ENCODE data around the gene RTN4IP1.

Gene RTN4IP1

GRCh38 chr6:106648651-106649308 lies 19.5 kb upstream of the RTN4IP1 start:
- no peak overlapping the region for H3K4me3 ChIP-seq (ENCODE audit: low read length)
- H3K36me3 ChIP-seq (ENCODE audit: insufficient read depth, low read length) = peaks cover 31% of the 10 kb centered on the region
- H3K9me3 ChIP-seq (replicated peaks; ENCODE audit: low read length) = no peaks in the 10 kb centered on the region
- H3K4me2 ChIP-seq (ENCODE audit: low read length) = no peak overlapping the region
- H3K9ac ChIP-seq (ENCODE audit: low read depth, low read length) = no peak overlapping the region
- H3K4me1 ChIP-seq (ENCODE audit: control insufficient read depth, insufficient read depth, low read length) = no peaks in the 10 kb centered on the region
- H3K27me3 ChIP-seq (ENCODE audit: control insufficient read depth, insufficient read depth, low read length) = no peaks in the 10 kb centered on the region

DNA sequence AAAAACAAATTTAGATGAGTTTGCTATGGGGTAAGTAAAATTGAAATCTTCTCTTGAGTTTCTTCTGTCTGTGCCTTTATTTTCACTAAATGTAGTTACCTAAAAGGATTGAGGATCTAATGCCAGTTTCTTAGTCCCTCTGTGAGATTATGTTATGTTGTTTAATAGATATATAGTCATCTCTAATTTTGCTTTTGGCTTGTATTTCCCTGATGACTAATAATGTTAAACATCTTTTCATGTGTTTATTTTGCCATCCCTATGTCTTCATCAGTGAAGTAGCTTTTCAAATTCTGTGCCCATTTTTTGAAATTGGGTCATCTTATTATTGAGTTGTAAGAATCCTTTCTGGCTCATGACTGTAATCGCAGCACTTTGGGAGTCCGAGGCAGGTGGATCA lies 13.8 kb upstream of the RTN4IP1 start:
- no peak overlapping the region for H3K9ac ChIP-seq (ENCODE audit: low read depth, low read length)
- peak overlapping the region; percentile 11 for H3K4me2 ChIP-seq (ENCODE audit: low read length)
- peaks cover 29% of the 10 kb centered on the region for H3K36me3 ChIP-seq (ENCODE audit: insufficient read depth, low read length)
- H3K27me3 ChIP-seq (ENCODE audit: control insufficient read depth, insufficient read depth, low read length) = no peaks in the 10 kb centered on the region
- H3K4me3 ChIP-seq (ENCODE audit: low read length) = no peak overlapping the region
- peaks cover 11% of the 10 kb centered on the region for H3K4me1 ChIP-seq (ENCODE audit: control insufficient read depth, insufficient read depth, low read length)
- no peaks in the 10 kb centered on the region for H3K9me3 ChIP-seq (replicated peaks; ENCODE audit: low read length)

DNA sequence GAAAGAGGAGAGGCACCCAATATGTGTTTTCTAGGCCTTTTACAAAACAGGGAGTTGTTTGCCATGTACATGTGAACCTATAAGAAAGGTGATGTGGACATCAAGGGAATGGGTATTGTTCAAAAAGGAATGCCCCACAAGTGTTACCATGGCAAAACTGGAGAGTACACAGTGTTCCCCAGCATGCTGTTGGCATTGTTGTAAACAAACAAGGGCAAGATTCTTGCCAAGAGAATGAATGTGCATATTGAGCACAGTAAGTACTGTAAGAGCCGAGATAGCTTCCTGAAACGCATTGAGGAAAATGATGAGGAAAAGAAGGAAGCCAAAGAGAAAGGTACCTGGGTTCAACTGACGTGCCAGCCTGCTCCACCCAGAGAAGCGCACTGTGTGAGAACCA lies 13.2 kb upstream of the RTN4IP1 start:
- Histone ChIP-seq H3K27me3 (ENCODE audit: control insufficient read depth, insufficient read depth, low read length) (no peaks in the 10 kb centered on the region), H3K4me1 (ENCODE audit: control insufficient read depth, insufficient read depth, low read length) (peaks cover 11% of the 10 kb centered on the region), H3K4me3 (ENCODE audit: low read length) (no peak overlapping the region), H3K9ac (ENCODE audit: low read depth, low read length) (no peak overlapping the region), H3K9me3 (replicated peaks; ENCODE audit: low read length) (no peaks in the 10 kb centered on the region), H3K36me3 (ENCODE audit: insufficient read depth, low read length) (peaks cover 29% of the 10 kb centered on the region), H3K4me2 (ENCODE audit: low read length) (peak overlapping the region; percentile 11)

- Histone ChIP-seq H3K4me1 (ENCODE audit: control insufficient read depth, insufficient read depth, low read length) (peaks cover 11% of the 10 kb centered on the region), H3K9ac (ENCODE audit: low read depth, low read length) (no peak overlapping the region), H3K36me3 (ENCODE audit: insufficient read depth, low read length) (peaks cover 19% of the 10 kb centered on the region), H3K4me2 (ENCODE audit: low read length) (no peak overlapping the region), H3K27me3 (ENCODE audit: control insufficient read depth, insufficient read depth, low read length) (no peaks in the 10 kb centered on the region), H3K4me3 (ENCODE audit: low read length) (no peak overlapping the region), H3K9me3 (replicated peaks; ENCODE audit: low read length) (no peaks in the 10 kb centered on the region)
Measured at GRCh38 chr6:106639812-106640211, 10.5 kb upstream of the RTN4IP1 start.

GRCh38 chr6:106637717-106638341 lies 8.5 kb upstream of the RTN4IP1 start:
- Histone ChIP-seq H3K27me3 (ENCODE audit: control insufficient read depth, insufficient read depth, low read length) (no peaks in the 10 kb centered on the region), H3K4me1 (ENCODE audit: control insufficient read depth, insufficient read depth, low read length) (peaks cover 5% of the 10 kb centered on the region), H3K9ac (ENCODE audit: low read depth, low read length) (no peak overlapping the region), H3K9me3 (replicated peaks; ENCODE audit: low read length) (no peaks in the 10 kb centered on the region), H3K36me3 (ENCODE audit: insufficient read depth, low read length) (peaks cover 12% of the 10 kb centered on the region), H3K4me2 (ENCODE audit: low read length) (no peak overlapping the region), H3K4me3 (ENCODE audit: low read length) (no peak overlapping the region)

DNA sequence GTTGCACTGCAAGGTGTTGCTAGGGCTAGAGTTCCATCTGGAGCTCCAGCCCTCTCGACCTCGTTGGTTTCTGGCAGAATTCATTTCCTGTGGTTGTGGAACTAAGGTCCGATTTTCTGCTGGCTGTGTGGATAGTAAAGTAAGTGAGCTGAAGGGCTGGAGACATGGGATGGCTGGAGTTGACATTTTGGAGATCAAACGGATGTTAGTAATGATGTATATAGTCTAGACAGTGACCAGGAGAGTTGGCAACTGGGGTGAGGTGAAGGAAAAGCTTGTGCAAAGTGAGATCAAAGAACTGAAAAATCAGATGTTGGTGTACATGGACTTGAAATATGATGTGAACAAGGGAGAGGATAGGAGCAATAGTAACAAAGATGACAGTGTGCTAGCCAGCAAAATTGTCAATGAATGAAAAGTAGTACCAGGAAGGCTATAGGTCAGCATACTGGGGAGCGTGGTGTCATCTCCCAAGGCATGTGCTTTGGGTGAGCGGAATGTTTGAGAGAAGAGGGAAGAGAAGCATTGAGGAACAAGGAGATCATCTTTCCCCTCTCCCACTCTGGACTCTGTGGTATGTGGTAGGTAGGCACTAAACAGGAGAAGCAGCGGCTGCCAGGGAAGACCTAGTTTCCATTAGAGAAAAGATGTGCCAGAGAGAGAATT lies 7.9 kb upstream of the RTN4IP1 start:
- Histone ChIP-seq H3K4me3 (ENCODE audit: low read length) (no peak overlapping the region), H3K27me3 (ENCODE audit: control insufficient read depth, insufficient read depth, low read length) (no peaks in the 10 kb centered on the region), H3K4me2 (ENCODE audit: low read length) (no peak overlapping the region), H3K4me1 (ENCODE audit: control insufficient read depth, insufficient read depth, low read length) (no peaks in the 10 kb centered on the region), H3K9me3 (replicated peaks; ENCODE audit: low read length) (no peaks in the 10 kb centered on the region), H3K9ac (ENCODE audit: low read depth, low read length) (no peak overlapping the region), H3K36me3 (ENCODE audit: insufficient read depth, low read length) (peaks cover 7% of the 10 kb centered on the region)

GRCh38 chr6:106634565-106634964 lies 5.3 kb upstream of the RTN4IP1 start:
- Histone ChIP-seq H3K9ac (ENCODE audit: low read depth, low read length) (no peak overlapping the region), H3K36me3 (ENCODE audit: insufficient read depth, low read length) (no peaks in the 10 kb centered on the region), H3K9me3 (replicated peaks; ENCODE audit: low read length) (no peaks in the 10 kb centered on the region), H3K4me2 (ENCODE audit: low read length) (no peak overlapping the region), H3K4me1 (ENCODE audit: control insufficient read depth, insufficient read depth, low read length) (peaks cover 8% of the 10 kb centered on the region), H3K4me3 (ENCODE audit: low read length) (no peak overlapping the region), H3K27me3 (ENCODE audit: control insufficient read depth, insufficient read depth, low read length) (no peaks in the 10 kb centered on the region)

GRCh38 chr6:106631346-106631745 lies 2.0 kb upstream of the RTN4IP1 start:
- H3K9me3 ChIP-seq (replicated peaks; ENCODE audit: low read length) = no peaks in the 10 kb centered on the region

DNA sequence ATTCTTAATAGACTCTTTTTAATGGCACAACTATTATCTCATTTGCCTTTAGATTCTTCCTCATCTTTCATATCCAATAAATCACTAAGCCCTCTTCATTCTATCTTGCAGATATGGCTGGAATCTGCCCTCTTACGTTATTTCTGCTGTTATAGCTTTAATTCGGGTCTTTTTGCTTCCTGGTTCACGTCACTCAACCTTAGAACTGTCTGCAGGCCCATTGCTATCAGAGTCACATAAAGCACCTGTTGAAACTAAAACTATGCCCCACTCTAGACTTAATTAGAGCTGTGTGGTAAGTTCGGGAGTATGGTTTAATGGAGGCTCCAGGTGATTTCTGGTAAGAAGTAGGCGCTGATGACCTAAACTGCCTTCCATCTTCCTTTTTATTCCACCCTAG lies 1.1 kb upstream of the RTN4IP1 start:
- peaks cover 14% of the 10 kb centered on the region for H3K4me1 ChIP-seq (ENCODE audit: control insufficient read depth, insufficient read depth, low read length)
- H3K9ac ChIP-seq (ENCODE audit: low read depth, low read length) = peak overlapping the region; percentile 90
- peak overlapping the region; percentile 95 for H3K4me3 ChIP-seq (ENCODE audit: low read length)
- no peaks in the 10 kb centered on the region for H3K27me3 ChIP-seq (ENCODE audit: control insufficient read depth, insufficient read depth, low read length)
- H3K9me3 ChIP-seq (replicated peaks; ENCODE audit: low read length) = no peaks in the 10 kb centered on the region
- H3K36me3 ChIP-seq (ENCODE audit: insufficient read depth, low read length) = no peaks in the 10 kb centered on the region
- peak overlapping the region; percentile 83 for H3K4me2 ChIP-seq (ENCODE audit: low read length)

More at GRCh38 chr6:106631346-106631745, 2.0 kb upstream of the RTN4IP1 start:
- Histone ChIP-seq H3K9ac (ENCODE audit: low read depth, low read length) (no peak overlapping the region), H3K27me3 (ENCODE audit: control insufficient read depth, insufficient read depth, low read length) (no peaks in the 10 kb centered on the region), H3K4me3 (ENCODE audit: low read length) (no peak overlapping the region), H3K4me2 (ENCODE audit: low read length) (no peak overlapping the region), H3K4me1 (ENCODE audit: control insufficient read depth, insufficient read depth, low read length) (peaks cover 14% of the 10 kb centered on the region), H3K36me3 (ENCODE audit: insufficient read depth, low read length) (no peaks in the 10 kb centered on the region)

DNA sequence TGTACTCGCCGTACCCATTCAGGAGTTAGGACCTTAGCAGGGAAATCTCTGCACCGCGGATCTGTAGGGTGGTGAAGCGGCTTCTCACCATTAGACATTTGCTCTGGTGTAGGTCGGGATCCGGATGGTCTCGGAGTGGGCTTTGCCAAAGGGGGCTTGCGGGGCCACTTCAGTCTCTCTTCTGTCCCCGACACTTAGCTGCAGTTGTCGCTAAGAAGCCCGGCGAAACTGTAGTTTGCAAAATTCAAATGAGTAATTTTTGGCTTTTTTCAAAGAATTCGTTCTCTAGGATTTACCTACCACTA lies 513 bp upstream of the RTN4IP1 start:
- Histone ChIP-seq H3K4me2 (ENCODE audit: low read length) (peak overlapping the region; percentile 83), H3K4me1 (ENCODE audit: control insufficient read depth, insufficient read depth, low read length) (peaks cover 14% of the 10 kb centered on the region), H3K4me3 (ENCODE audit: low read length) (peak overlapping the region; percentile 95), H3K27me3 (ENCODE audit: control insufficient read depth, insufficient read depth, low read length) (no peaks in the 10 kb centered on the region), H3K36me3 (ENCODE audit: insufficient read depth, low read length) (no peaks in the 10 kb centered on the region), H3K9ac (ENCODE audit: low read depth, low read length) (peak overlapping the region; percentile 90), H3K9me3 (replicated peaks; ENCODE audit: low read length) (no peaks in the 10 kb centered on the region)

GRCh38 chr6:106628658-106629102 lies 618 bp downstream of the RTN4IP1 start:
- Histone ChIP-seq H3K36me3 (ENCODE audit: insufficient read depth, low read length) (no peaks in the 10 kb centered on the region), H3K4me2 (ENCODE audit: low read length) (peak overlapping the region; percentile 82), H3K27me3 (ENCODE audit: control insufficient read depth, insufficient read depth, low read length) (no peaks in the 10 kb centered on the region), H3K9ac (ENCODE audit: low read depth, low read length) (peak overlapping the region; percentile 90), H3K4me3 (ENCODE audit: low read length) (peak overlapping the region; percentile 95), H3K4me1 (ENCODE audit: control insufficient read depth, insufficient read depth, low read length) (peaks cover 14% of the 10 kb centered on the region), H3K9me3 (replicated peaks; ENCODE audit: low read length) (no peaks in the 10 kb centered on the region)
